ENCODE data around the gene NFATC1. TPM values are rescaled to one million over a fixed set of nuclear protein-coding genes. Genes with fewer than 3 reads are reported as not detected.

The NFATC1 gene
- total and polyA plus RNA-seq, 2 donors (not counting 1 experiment from before 2014, with no cell fraction given), result 0.92 to 4.3 TPM

GRCh38 chr18:79525556-79526467 lies 130.1 kb downstream of the NFATC1 start:
- H3K27me3 ChIP-seq (ENCODE audit: control insufficient read depth, insufficient read depth, low read length), result no peaks in the 10 kb centered on the region

GRCh38 chr18:79526468-79527460 lies 131.0 kb downstream of the NFATC1 start:
- H3K9me3 ChIP-seq (ENCODE audit: control insufficient read depth, insufficient read depth, low read depth, low read length), result no peaks in the 10 kb centered on the region
- H3K4me1 ChIP-seq (ENCODE audit: control insufficient read depth, extremely low read depth, insufficient read depth, low read length), result no peaks in the 10 kb centered on the region
- no peak for DNase-seq (ENCODE audit: low read depth in 2 of 2)
- no peaks in the 10 kb centered on the region for H4K20me1 ChIP-seq (ENCODE audit: control insufficient read depth, extremely low read depth, insufficient read depth, low read length)
- H3K27me3 ChIP-seq (ENCODE audit: control insufficient read depth, insufficient read depth, low read length), result no peaks in the 10 kb centered on the region
- H3K4me3 ChIP-seq (replicated peaks in 1 of 4; ENCODE audit: control extremely low read depth in 1 of 4, insufficient read depth in 1 of 4, low read depth in 3 of 4, low read length in 4 of 4), result no peak overlapping the region
- no peaks in the 10 kb centered on the region for H3K79me2 ChIP-seq (ENCODE audit: control insufficient read depth, insufficient read depth, low read length)
- H3K27ac ChIP-seq (ENCODE audit: insufficient read depth, low read length), result no peak overlapping the region
- H3K9ac ChIP-seq (ENCODE audit: insufficient read depth, low read length), result no peak overlapping the region
- H3K36me3 ChIP-seq (ENCODE audit: control insufficient read depth, insufficient read depth, low read length), result no peaks in the 10 kb centered on the region
- H3K4me2 ChIP-seq (ENCODE audit: extremely low read depth, insufficient read depth, low read length), result no peak overlapping the region
- no peak for TF ChIP-seq EZH2 (IDR thresholded peaks at IDR 0.05; ENCODE audit: low read length, missing control alignments)
- TF ChIP-seq CTCF (conservative IDR thresholded peaks at IDR 0.05 in 1 of 2, IDR thresholded peaks at IDR 0.05 in 1 of 2; ENCODE audit: low read depth in 1 of 2, low read length in 2 of 2), result no peak
- H2AFZ ChIP-seq (ENCODE audit: low read length), result no peak overlapping the region

More at GRCh38 chr18:79525556-79526467, 130.1 kb downstream of the NFATC1 start:
- no peak for TF ChIP-seq CTCF (conservative IDR thresholded peaks at IDR 0.05 in 1 of 2, IDR thresholded peaks at IDR 0.05 in 1 of 2; ENCODE audit: low read depth in 1 of 2, low read length in 2 of 2)
- no peak for TF ChIP-seq EZH2 (IDR thresholded peaks at IDR 0.05; ENCODE audit: low read length, missing control alignments)
- peak in 1 of 2 donors; percentile 31 for DNase-seq (ENCODE audit: low read depth in 2 of 2)
- Histone ChIP-seq H4K20me1 (ENCODE audit: control insufficient read depth, extremely low read depth, insufficient read depth, low read length) (no peaks in the 10 kb centered on the region), H3K4me1 (ENCODE audit: control insufficient read depth, extremely low read depth, insufficient read depth, low read length) (no peaks in the 10 kb centered on the region), H3K4me3 (replicated peaks in 1 of 4; ENCODE audit: control extremely low read depth in 1 of 4, insufficient read depth in 1 of 4, low read depth in 3 of 4, low read length in 4 of 4) (no peak overlapping the region), H3K79me2 (ENCODE audit: control insufficient read depth, insufficient read depth, low read length) (no peaks in the 10 kb centered on the region), H3K36me3 (ENCODE audit: control insufficient read depth, insufficient read depth, low read length) (no peaks in the 10 kb centered on the region), H3K27ac (ENCODE audit: insufficient read depth, low read length) (no peak overlapping the region), H3K9me3 (ENCODE audit: control insufficient read depth, insufficient read depth, low read depth, low read length) (no peaks in the 10 kb centered on the region), H3K4me2 (ENCODE audit: extremely low read depth, insufficient read depth, low read length) (no peak overlapping the region), H2AFZ (ENCODE audit: low read length) (no peak overlapping the region), H3K9ac (ENCODE audit: insufficient read depth, low read length) (no peak overlapping the region)
